ENCODE results near the gene MLXIPL. TPM values are rescaled to one million over a fixed set of nuclear protein-coding genes. Genes with fewer than 3 reads are reported as not detected.
A peak's percentile ranks its signal among the peaks of the same experiment; 100 is the strongest.

Gene MLXIPL
- total RNA-seq, 1 experiment from 2014 or later: 19.8 TPM

DNA sequence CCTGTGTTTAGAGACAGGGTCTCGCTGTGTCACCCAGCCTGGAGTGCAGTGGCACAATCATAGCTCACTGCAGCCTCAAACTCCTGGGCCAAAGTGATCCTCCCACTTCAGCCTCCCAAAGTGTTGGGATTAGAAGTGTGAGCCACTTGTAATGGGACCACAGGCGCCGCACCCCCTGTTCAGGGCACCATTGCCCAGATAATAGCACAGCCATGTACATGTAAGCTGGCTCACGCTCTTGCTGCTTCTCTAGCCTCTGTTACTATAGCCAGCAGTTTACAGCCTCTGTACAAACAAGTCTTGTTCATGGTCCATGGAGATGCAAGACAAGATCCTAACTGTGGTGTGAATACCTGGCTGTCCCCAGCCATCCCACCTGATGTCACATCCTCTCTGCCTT lies 4.2 kb upstream of the MLXIPL start:
- H3K27ac Mint-ChIP-seq (ENCODE audit: unreplicated experiment): no peak overlapping the region
- peaks cover 13% of the 10 kb centered on the region for H3K4me1 ChIP-seq
- no peaks in the 10 kb centered on the region for H3K9me3 Mint-ChIP-seq (ENCODE audit: unreplicated experiment)
- peaks cover 3% of the 10 kb centered on the region for H3K27me3 Mint-ChIP-seq (ENCODE audit: insufficient read depth, unreplicated experiment)
- no peak overlapping the region for H3K4me3 Mint-ChIP-seq (ENCODE audit: unreplicated experiment)
- ChIA-PET POLR2A (interaction anchor here (0.6 kb wide), 1 partner anchor 50 kb away, joined by 8 read pairs; the partner anchor contains the start of gene TBL2), CTCF (interaction anchor here (0.6 to 2.1 kb wide), 8 partner anchors 22 to 480 kb away, joined by 3 to 7 read pairs (median 4); partner anchors contain the start of genes METTL27 and STX1A)
- no peak for DNase-seq
- peaks cover 5% of the 10 kb centered on the region for H3K4me1 Mint-ChIP-seq (ENCODE audit: low read depth, unreplicated experiment)
- TF ChIP-seq, protein P1, sequence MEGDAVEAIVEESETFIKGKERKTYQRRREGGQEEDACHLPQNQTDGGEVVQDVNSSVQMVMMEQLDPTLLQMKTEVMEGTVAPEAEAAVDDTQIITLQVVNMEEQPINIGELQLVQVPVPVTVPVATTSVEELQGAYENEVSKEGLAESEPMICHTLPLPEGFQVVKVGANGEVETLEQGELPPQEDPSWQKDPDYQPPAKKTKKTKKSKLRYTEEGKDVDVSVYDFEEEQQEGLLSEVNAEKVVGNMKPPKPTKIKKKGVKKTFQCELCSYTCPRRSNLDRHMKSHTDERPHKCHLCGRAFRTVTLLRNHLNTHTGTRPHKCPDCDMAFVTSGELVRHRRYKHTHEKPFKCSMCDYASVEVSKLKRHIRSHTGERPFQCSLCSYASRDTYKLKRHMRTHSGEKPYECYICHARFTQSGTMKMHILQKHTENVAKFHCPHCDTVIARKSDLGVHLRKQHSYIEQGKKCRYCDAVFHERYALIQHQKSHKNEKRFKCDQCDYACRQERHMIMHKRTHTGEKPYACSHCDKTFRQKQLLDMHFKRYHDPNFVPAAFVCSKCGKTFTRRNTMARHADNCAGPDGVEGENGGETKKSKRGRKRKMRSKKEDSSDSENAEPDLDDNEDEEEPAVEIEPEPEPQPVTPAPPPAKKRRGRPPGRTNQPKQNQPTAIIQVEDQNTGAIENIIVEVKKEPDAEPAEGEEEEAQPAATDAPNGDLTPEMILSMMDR (IDR thresholded peaks at IDR 0.05; ENCODE audit: insufficient read depth in 1 of 2, low read depth in 1 of 2, low read length in 1 of 2, severe bottlenecking in 1 of 2, unreplicated experiment in 1 of 2): no peak
- BruUV-seq (replicated peaks): no TSS peak
- H3K9me3 ChIP-seq: no peaks in the 10 kb centered on the region
- H3K36me3 ChIP-seq (ENCODE audit: control insufficient read depth, insufficient read depth, low read length): no peaks in the 10 kb centered on the region
- no peak overlapping the region for H3K4me3 ChIP-seq (ENCODE audit: low read depth, low read length)
- intact Hi-C loops (cut with micrococcal nuclease; ENCODE audit: unreplicated experiment): loop anchor here (2.0 kb wide), 1 partner anchor 16 kb away; no protein-coding TSS in a partner anchor
- no peaks in the 10 kb centered on the region for H3K36me3 Mint-ChIP-seq (ENCODE audit: insufficient read depth, unreplicated experiment)
- H3K27me3 ChIP-seq (replicated peaks; ENCODE audit: control insufficient read depth, insufficient read depth, low read length): no peaks in the 10 kb centered on the region

DNA sequence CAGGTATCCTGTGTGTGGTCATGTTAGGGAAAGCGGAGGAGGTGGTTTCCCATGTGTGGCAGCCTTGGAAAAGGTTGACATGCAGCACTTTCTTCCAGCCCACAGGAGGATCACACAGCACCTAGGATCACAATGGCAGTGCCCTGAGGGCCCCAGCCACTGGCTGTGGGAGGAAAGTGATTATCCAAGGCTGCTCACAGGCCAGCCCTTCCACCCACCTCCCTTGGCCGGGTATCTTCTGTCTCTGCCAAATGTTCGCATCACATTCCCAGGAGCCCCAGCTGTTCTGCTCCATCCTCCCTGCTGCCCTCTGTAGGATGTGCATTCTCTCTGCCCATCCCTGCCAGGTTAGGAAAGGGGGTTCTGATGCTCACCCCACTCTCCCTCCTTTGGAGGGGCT lies 2.5 kb upstream of the MLXIPL start:
- no peaks in the 10 kb centered on the region for H3K36me3 ChIP-seq (ENCODE audit: control insufficient read depth, insufficient read depth, low read length)
- H3K9me3 Mint-ChIP-seq (ENCODE audit: unreplicated experiment): no peaks in the 10 kb centered on the region
- H3K36me3 Mint-ChIP-seq (ENCODE audit: insufficient read depth, unreplicated experiment): no peaks in the 10 kb centered on the region
- BruUV-seq (replicated peaks): no TSS peak
- ChIA-PET POLR2A (no interaction called here), CTCF (interaction anchor here (0.7 kb wide), 1 partner anchor 112 kb away, joined by 6 read pairs; the partner anchor contains the start of gene ABHD11)
- H3K4me1 Mint-ChIP-seq (ENCODE audit: low read depth, unreplicated experiment): peaks cover 8% of the 10 kb centered on the region
- TF ChIP-seq, protein P1 (IDR thresholded peaks at IDR 0.05; ENCODE audit: insufficient read depth in 1 of 2, low read depth in 1 of 2, low read length in 1 of 2, severe bottlenecking in 1 of 2, unreplicated experiment in 1 of 2): peak in 1 of 2 experiments; percentile 16
- no peak overlapping the region for H3K4me3 ChIP-seq (ENCODE audit: low read depth, low read length)
- no peaks in the 10 kb centered on the region for H3K27me3 ChIP-seq (replicated peaks; ENCODE audit: control insufficient read depth, insufficient read depth, low read length)
- H3K27me3 Mint-ChIP-seq (ENCODE audit: insufficient read depth, unreplicated experiment): peaks cover 3% of the 10 kb centered on the region
- intact Hi-C loops (cut with micrococcal nuclease; ENCODE audit: unreplicated experiment): no loop called here
- no peaks in the 10 kb centered on the region for H3K9me3 ChIP-seq
- no peak overlapping the region for H3K4me3 Mint-ChIP-seq (ENCODE audit: unreplicated experiment)
- peaks cover 23% of the 10 kb centered on the region for H3K4me1 ChIP-seq
- DNase-seq: no peak
- no peak overlapping the region for H3K27ac Mint-ChIP-seq (ENCODE audit: unreplicated experiment)

DNA sequence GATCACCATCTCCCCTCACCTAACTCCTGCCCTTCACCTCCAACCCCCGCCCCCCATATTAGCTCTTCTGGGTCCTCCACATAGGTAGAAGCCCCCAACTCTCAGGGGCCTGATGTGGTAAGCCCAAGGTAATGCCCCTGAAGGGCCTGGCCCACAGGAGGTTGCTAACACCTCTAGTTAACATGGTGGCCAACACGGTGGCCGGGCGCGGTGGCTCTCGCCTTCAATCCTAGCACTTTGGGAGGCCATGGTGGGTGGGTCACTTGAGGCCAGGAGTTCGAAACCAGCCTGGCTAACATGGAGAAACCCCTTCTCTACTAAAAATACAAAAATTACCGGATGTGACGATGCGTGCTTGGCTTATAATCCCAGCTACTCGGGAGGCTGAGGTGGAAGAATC lies 954 bp upstream of the MLXIPL start:
- ChIA-PET POLR2A (no interaction called here), CTCF (interaction anchor here (1.7 kb wide), 1 partner anchor 18 kb away, joined by 11 read pairs; no protein-coding TSS in a partner anchor)
- no peak for DNase-seq
- H3K27me3 Mint-ChIP-seq (ENCODE audit: insufficient read depth, unreplicated experiment): peaks cover 3% of the 10 kb centered on the region
- no TSS peak for BruUV-seq (replicated peaks)
- Histone ChIP-seq H3K36me3 (ENCODE audit: control insufficient read depth, insufficient read depth, low read length) (no peaks in the 10 kb centered on the region), H3K4me3 (ENCODE audit: low read depth, low read length) (no peak overlapping the region), H3K27me3 (replicated peaks; ENCODE audit: control insufficient read depth, insufficient read depth, low read length) (no peaks in the 10 kb centered on the region), H3K4me1 (peaks cover 23% of the 10 kb centered on the region), H3K9me3 (no peaks in the 10 kb centered on the region)
- H3K9me3 Mint-ChIP-seq (ENCODE audit: unreplicated experiment): no peaks in the 10 kb centered on the region
- TF ChIP-seq, protein P1 (IDR thresholded peaks at IDR 0.05; ENCODE audit: insufficient read depth in 1 of 2, low read depth in 1 of 2, low read length in 1 of 2, severe bottlenecking in 1 of 2, unreplicated experiment in 1 of 2): no peak
- H3K27ac Mint-ChIP-seq (ENCODE audit: unreplicated experiment): no peak overlapping the region
- H3K4me3 Mint-ChIP-seq (ENCODE audit: unreplicated experiment): no peak overlapping the region
- intact Hi-C loops (cut with micrococcal nuclease; ENCODE audit: unreplicated experiment): no loop called here
- peaks cover 8% of the 10 kb centered on the region for H3K4me1 Mint-ChIP-seq (ENCODE audit: low read depth, unreplicated experiment)
- H3K36me3 Mint-ChIP-seq (ENCODE audit: insufficient read depth, unreplicated experiment): no peaks in the 10 kb centered on the region
